HS-27A (cell line): ENCODE measurements around the gene PCDHGB2.
"Not testable (repeated sequence)": the region's sequence is repeated elsewhere in the genome, so short reads cannot be mapped to it uniquely, and the experiment has no call there.

Experiments used
- DNase-seq: peaks from one replicate; pipeline ENCODE4 v3.0.0-alpha.2; 2012; ENCODE audit warnings: low read depth, missing footprints

The PCDHGB2 gene

DNA sequence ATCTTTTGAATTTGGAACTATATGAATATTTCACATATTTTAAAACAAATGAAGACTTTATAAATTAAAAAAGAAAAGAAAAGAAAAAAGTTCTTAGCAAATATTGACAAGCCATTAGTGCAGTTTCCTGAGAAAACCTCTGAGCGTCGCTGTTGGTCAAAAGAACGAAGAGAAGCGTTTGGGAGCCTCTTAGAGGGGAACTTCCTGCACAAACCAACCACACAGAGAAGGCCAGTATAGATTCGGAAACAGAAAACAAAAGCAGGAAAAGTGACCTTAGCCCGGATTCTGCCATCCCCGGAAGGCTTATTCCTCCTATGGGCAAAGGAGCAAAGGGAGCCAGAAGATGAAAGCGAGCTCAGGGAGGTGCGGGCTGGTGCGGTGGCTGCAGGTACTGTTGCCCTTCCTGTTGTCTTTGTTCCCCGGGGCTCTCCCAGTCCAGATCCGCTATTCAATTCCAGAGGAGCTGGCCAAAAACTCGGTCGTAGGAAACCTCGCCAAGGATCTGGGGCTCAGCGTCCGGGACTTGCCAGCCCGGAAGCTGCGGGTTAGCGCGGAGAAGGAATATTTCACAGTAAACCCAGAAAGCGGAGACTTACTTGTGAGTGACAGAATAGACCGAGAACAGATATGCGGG, at the start of gene PCDHGB2:
PCDHGB2 (plus strand) TSS at position 205 of the 637 bp plus-strand sequence; CDS start at position 347, 142 bp downstream.
- DNase-seq: no peak

DNA sequence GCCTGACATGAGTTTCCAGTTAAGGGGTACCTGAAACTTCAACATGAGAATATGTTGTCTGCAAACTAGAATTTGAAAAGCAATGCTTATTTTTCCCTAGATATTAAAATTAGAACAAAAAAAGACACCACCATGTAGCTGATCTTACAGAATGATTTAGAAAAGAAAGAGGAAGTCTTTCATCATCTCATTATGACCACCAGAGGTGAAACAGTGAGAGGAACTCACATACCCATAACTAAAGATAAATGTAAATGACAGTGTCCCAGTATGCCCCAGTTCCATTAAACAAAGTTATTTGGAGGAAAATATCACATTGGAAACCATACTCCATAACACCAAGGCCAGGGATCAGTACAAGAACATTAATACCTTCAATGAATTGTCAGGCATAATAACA, 46.1 kb upstream of the PCDHGB2 start:
- DNase-seq: no peak

DNA sequence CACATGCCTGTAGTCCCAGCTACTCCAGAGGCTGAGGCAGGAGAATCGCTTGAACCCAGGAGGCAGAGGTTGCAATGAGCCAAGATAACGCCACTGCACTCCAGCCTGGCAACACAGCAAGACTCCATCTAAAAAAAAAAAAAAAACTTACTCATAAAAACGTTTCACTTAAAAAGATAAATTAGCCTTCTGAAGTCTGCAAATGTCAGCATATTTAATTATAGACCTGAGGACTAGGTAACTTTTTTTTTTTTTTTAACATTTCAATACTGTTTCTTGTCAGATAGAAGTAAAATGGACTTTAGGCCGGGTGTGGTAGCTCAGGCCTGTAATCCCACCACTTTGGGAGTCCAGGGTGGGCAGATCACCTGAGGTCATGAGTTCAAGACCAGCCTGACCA, 42.8 kb upstream of the PCDHGB2 start:
- DNase-seq: not testable (repeated sequence)

GRCh38 chr5:141319202-141319601, 40.6 kb upstream of the PCDHGB2 start:
- DNase-seq: no peak

- DNase-seq: no peak
Measured at GRCh38 chr5:141319699-141320098, 40.1 kb upstream of the PCDHGB2 start.

DNA sequence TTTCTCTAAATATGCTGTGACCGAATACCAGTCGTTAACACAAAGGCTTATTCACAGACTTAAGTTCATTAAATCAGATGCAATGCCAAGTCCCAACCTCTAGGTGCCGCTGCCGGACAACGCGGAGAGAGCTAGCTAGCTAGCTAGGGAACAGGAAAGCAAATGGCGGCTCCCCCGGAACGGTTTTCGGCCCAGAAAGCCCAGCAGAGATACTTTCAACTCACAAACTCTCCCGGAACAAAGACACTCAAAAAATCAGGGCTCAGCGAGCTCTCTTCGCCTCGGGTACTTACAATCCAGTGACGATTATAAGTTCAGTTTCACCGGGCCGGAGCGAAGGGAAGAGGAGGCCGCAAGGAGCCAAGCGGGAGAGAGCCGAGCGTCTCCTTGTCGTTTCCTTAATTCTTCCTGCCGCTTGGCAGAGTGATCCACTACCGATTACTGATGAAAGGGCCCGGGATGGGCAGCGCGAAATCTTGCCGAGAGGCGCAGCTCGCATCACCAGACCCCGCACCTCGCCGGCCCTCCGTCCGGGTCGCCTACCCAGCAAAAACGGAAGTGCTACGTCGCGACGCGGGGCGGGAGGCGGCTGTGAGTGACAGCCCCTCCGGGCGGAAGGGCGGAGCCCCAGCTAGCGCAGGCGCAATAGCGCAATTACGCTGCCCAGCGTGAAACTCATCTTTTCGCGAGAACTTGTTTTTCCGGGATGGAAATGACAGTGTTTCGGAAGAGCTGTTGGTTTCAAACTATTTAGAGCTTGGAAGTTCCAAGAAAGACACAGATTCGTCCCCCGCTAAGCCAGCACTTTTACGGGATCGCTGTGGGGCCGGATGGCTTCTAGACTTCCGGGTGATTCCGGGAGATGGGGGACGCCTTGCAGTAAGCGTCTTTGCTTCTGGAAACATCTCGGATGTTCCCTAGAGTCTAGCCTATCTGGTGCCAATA, 39.3 kb upstream of the PCDHGB2 start, which contains the start of gene TAF7:
TAF7 (minus strand) TSS at position 560 of the 945 bp plus-strand sequence. CDS start 740 bp downstream, outside the sequence.
- DNase-seq: no peak

- no peak for DNase-seq
Measured at GRCh38 chr5:141322261-141322660, 37.5 kb upstream of the PCDHGB2 start.

DNA sequence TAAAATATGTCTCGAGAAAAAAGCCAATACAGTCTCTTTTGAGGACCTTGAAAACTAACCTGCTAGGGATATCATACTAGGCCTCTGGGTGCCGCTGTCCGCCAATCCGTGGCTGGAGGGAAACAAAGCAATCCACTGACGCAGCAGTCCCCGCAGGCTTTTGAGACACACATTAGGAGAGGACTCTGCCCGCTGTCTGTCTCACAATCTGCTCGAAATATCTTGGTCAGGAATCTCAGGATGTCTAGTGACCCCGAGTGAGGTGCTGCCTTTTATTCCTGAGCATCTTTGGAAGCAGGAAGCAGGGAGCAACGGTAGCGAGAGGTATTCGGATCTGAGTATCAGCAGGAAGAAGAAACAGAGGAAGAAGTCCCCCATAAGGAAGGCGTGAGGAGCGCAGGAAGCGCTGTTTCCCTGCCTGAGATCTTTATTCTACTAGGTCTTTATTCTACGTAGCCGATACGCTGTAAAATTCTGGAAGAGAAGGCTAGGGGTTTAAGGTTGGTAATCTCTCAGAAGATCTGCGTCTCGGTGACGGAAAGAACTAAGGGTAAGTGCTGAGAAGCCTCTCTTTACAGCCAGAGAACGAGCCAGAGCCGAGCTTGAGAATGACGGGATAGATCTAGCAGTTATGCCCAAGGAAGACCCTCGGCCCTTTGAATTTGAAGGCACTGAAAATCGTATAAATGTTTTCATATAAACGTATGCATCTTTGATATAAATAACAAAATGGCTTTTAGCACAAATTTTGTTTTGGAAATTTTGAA, 33.5 kb upstream of the PCDHGB2 start:
- DNase-seq: no peak

- DNase-seq: no peak
Measured at GRCh38 chr5:141328231-141328630, 31.6 kb upstream of the PCDHGB2 start.

DNA sequence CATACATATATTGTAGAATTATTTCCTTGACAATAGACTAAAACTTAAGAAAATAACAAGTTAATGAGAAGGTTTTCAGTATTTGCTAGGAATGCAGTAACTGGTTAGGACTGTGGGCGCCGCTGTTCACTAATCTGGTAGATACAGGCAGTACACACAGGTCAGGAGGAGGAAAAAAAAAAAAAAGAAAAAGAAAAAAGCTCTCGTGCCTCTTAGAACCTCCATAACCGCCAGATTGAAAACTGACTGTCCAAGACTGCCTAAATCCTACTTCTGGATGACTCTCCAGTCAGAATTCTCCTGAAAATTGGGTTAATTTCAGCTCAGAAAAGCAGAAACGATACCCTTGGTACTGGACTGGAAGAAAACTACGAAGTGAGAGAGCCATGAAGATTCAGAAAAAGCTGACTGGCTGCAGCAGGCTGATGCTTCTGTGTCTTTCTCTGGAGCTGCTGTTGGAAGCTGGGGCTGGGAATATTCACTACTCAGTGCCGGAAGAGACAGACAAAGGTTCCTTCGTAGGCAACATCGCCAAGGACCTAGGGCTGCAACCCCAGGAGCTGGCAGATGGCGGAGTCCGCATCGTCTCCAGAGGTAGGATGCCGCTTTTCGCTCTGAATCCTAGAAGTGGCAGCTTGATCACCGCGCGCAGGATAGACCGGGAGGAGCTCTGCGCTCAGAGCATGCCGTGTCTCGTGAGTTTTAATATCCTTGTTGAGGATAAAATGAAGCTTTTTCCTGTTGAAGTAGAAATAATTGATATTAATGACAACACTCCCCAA, 29.3 kb upstream of the PCDHGB2 start, which contains the start of gene PCDHGA1:
PCDHGA1 (plus strand) TSS at position 216 of the 782 bp plus-strand sequence.
- DNase-seq: no peak

- DNase-seq: not testable (repeated sequence)
Measured at GRCh38 chr5:141332571-141332970, 27.2 kb upstream of the PCDHGB2 start.

DNA sequence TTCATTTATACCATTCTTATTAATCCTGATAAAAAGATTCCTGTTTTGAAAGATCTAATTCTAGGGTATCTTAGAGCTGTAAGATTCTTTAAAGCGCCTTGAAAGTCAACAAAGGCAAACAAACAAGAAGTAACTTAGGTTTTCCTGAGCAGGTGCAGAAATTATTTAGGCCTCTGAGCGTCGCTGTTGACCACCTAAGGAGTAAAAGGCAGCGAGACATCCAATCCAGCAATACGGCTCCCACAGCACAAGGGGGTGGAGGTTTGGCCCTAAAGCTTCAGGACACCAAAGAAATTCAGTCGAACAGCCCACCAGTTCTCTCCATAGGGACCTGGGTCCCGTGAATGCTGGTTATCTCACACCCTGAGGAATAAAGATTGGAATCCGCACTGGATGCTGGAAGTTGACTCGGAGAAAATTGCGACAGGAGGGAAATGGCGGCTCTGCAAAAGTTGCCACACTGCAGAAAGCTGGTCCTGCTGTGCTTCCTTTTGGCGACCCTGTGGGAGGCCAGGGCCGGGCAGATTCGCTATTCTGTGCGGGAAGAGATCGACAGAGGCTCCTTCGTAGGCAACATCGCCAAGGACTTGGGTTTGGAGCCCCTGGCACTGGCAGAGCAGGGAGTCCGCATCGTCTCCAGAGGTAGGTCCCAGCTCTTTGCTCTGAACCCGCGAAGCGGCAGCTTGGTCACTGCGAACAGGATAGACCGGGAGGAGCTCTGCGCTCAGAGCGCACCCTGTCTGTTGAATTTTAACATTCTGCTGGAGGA, 21.1 kb upstream of the PCDHGB2 start, which contains the start of gene PCDHGA2:
PCDHGA2 (plus strand) TSS at position 223 of the 769 bp plus-strand sequence.
- no peak for DNase-seq

DNA sequence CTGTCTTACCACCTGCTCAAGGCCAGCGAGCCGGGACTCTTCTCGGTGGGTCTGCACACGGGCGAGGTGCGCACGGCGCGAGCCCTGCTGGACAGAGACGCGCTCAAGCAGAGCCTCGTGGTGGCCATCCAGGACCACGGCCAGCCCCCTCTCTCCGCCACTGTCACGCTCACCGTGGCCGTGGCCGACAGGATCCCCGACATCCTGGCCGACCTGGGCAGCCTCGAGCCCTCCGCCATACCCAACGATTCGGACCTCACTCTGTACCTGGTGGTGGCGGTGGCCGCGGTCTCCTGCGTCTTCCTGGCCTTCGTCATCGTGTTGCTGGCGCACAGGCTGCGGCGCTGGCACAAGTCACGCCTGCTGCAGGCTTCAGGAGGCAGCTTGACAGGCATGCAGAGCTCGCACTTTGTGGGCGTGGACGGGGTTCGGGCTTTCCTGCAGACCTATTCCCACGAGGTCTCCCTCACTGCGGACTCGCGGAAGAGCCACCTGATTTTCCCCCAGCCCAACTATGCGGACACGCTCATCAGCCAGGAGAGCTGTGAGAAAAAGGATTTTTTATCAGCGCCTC, 18.9 kb upstream of the PCDHGB2 start:
- DNase-seq: not testable (repeated sequence)

DNA sequence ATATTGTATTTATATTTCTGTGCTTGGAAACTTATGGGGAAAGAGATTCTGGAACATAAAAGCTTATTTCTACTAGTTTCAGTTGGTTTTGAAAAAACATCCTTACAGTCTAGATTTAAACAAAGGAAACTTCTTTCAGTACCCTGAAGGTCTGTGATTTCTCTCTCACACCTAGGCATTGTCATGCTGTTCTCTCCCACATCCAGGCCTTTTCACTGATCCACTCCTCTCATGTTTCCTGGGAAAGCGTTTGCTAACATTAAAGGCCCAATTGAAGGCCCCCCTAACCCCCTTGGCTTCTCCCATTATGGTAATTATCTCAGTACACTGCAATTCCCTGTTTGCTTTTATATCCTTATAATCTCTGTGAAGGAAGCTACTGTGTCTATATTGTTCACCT, 17.0 kb upstream of the PCDHGB2 start:
- DNase-seq: no peak

GRCh38 chr5:141343242-141343952, 16.4 kb upstream of the PCDHGB2 start, which contains the start of gene PCDHGA3:
Gene PCDHGA3, plus strand, starts transcription at chr5:141343829. Its CDS starts 205 bp downstream, at chr5:141344034.
- DNase-seq: no peak

GRCh38 chr5:141343953-141344463, 15.8 kb upstream of the PCDHGB2 start:
- no peak for DNase-seq

GRCh38 chr5:141345327-141345726, 14.5 kb upstream of the PCDHGB2 start:
- no peak for DNase-seq

DNA sequence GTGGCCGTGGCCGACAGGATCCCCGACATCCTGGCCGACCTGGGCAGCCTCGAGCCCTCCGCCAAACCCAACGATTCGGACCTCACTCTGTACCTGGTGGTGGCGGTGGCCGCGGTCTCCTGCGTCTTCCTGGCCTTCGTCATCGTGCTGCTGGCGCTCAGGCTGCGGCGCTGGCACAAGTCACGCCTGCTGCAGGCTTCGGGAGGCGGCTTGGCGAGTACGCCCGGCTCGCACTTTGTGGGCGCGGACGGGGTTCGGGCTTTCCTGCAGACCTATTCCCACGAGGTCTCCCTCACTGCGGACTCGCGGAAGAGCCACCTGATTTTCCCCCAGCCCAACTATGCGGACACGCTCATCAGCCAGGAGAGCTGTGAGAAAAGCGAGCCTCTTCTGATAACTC, 13.8 kb upstream of the PCDHGB2 start:
- DNase-seq: not testable (repeated sequence)
